GM23338 (cell line): ENCODE data around the gene DPEP2NB. TPM values are rescaled to one million over a fixed set of nuclear protein-coding genes. Genes with fewer than 3 reads are reported as not detected.

Experiments
- ATAC-seq: fragments of 200-7000 bp; cut with Tn5 transposase; 3 replicates; pipeline ENCODE4 v1.9.1; 2020
- DNase-seq: peaks from one replicate; pipeline ENCODE4 v3.0.0-alpha.2; 2015; ENCODE audit warnings: low spot score
- H2AFZ ChIP-seq: fragments of 200-600 bp; sonication (generic); 2 replicates; pipeline ENCODE4 v1.8.0; 2016; ENCODE audit warnings: antibody characterized with exemption, mild to moderate bottlenecking, moderate library complexity
- H3F3A ChIP-seq: fragments of 200-600 bp; sonication (generic); replicated peaks from 2 replicates; pipeline ENCODE4 v1.8.0; 2017; ENCODE audit warnings: antibody characterized with exemption, mixed run types, low read depth
- H3K27ac ChIP-seq: fragments of 200-600 bp; sonication (generic); 2 replicates; pipeline ENCODE4 v1.6.1; 2016; ENCODE audit warnings: low read depth
- H3K27me3 ChIP-seq: fragments of 200-600 bp; sonication (generic); 2 replicates; pipeline ENCODE4 v1.8.0; 2016; ENCODE audit warnings: mild to moderate bottlenecking, mixed run types, moderate library complexity; ENCODE audit not compliant: insufficient read depth
- H3K36me3 ChIP-seq: fragments of 200-600 bp; sonication (generic); 2 replicates; pipeline ENCODE4 v1.8.0; 2016; ENCODE audit warnings: mild to moderate bottlenecking; ENCODE audit not compliant: insufficient read depth
- H3K4me1 ChIP-seq: fragments of 200-600 bp; sonication (generic); 2 replicates; pipeline ENCODE4 v1.8.0; 2016; ENCODE audit warnings: mild to moderate bottlenecking, moderate library complexity; ENCODE audit not compliant: insufficient read depth
- H3K4me2 ChIP-seq: fragments of 200-600 bp; sonication (generic); 2 replicates; pipeline ENCODE4 v1.7.1; 2017; ENCODE audit warnings: mixed run types
- H3K4me3 ChIP-seq: fragments of 200-600 bp; sonication (generic); 2 replicates; pipeline ENCODE4 v1.6.1; 2016; ENCODE audit warnings: mixed run types
- H3K79me2 ChIP-seq: fragments of 200-600 bp; sonication (generic); replicated peaks from 2 replicates; pipeline ENCODE4 v1.8.0; 2017; ENCODE audit warnings: mild to moderate bottlenecking; ENCODE audit not compliant: insufficient read depth
- H3K9me2 ChIP-seq: fragments of 200-600 bp; sonication (generic); 2 replicates; pipeline ENCODE4 v1.8.0; 2017; ENCODE audit not compliant: insufficient read depth
- H4K20me1 ChIP-seq: fragments of 200-600 bp; sonication (generic); replicated peaks from 2 replicates; pipeline ENCODE4 v1.8.0; 2017; ENCODE audit warnings: mild to moderate bottlenecking; ENCODE audit not compliant: insufficient read depth
- H3K27ac Mint-ChIP-seq: 2 replicates; pipeline ENCODE4 v1.8.0; 2020; ENCODE audit warnings: inconsistent platforms, mild to moderate bottlenecking, moderate library complexity, mixed read lengths
- H3K27me3 Mint-ChIP-seq: 3 replicates; pipeline ENCODE4 v1.8.0; 2022; ENCODE audit warnings: low read depth, mild to moderate bottlenecking, moderate library complexity, mixed read lengths, inconsistent platforms; ENCODE audit not compliant: insufficient read depth, poor library complexity
- H3K36me3 Mint-ChIP-seq: 3 replicates; pipeline ENCODE4 v1.8.0; 2021; ENCODE audit warnings: low read depth, mild to moderate bottlenecking, inconsistent platforms, moderate library complexity, mixed read lengths
- H3K4me1 Mint-ChIP-seq: 3 replicates; pipeline ENCODE4 v1.8.0; 2020; ENCODE audit warnings: mild to moderate bottlenecking, inconsistent platforms, mixed read lengths
- H3K4me3 Mint-ChIP-seq: 3 replicates; pipeline ENCODE4 v1.8.0; 2021; ENCODE audit warnings: moderate library complexity, mild to moderate bottlenecking, inconsistent platforms, mixed read lengths
- H3K9me3 Mint-ChIP-seq: 3 replicates; pipeline ENCODE4 v1.8.0; 2020; ENCODE audit warnings: moderate library complexity, mild to moderate bottlenecking, inconsistent platforms, mixed read lengths
- CREB1 ChIP-seq: fragments of 250-450 bp; sonication (Bioruptor Pico); IDR thresholded peaks from 2 replicates; pipeline ENCODE4 v1.5.0; 2020; ENCODE audit warnings: low read depth, mild to moderate bottlenecking, moderate library complexity
- CTCF ChIP-seq, 2 experiments: fragments of 200-600 bp in 1 of 2; sonication (generic) in 1 of 2; conservative IDR thresholded peaks; 2 replicates each; pipeline versions ENCODE4 v1.5.1 to v1.6.1; 2016 to 2017; ENCODE audit warnings: antibody characterized with exemption in 2 of 2, low read depth in 2 of 2, mild to moderate bottlenecking in 2 of 2, moderate library complexity in 1 of 2
- ETS1 ChIP-seq: IDR thresholded peaks from 2 replicates; pipeline ENCODE4 v1.6.1; 2016; ENCODE audit warnings: antibody characterized with exemption
- EZH2 ChIP-seq: fragments of 200-600 bp; sonication (generic); IDR thresholded peaks from one replicate; pipeline ENCODE4 v1.8.0; 2017; ENCODE audit warnings: antibody characterized with exemption, mild to moderate bottlenecking, low read depth; ENCODE audit not compliant: unreplicated experiment
- EZH2phosphoT487 ChIP-seq: fragments of 200-600 bp; sonication (generic); IDR thresholded peaks from one replicate; pipeline ENCODE4 v1.8.1; 2018; ENCODE audit warnings: antibody characterized with exemption; ENCODE audit not compliant: unreplicated experiment
- JUNB ChIP-seq: IDR thresholded peaks from one replicate; pipeline ENCODE4 v1.6.1; 2016; ENCODE audit warnings: antibody characterized with exemption; ENCODE audit not compliant: unreplicated experiment
- NANOG ChIP-seq: IDR thresholded peaks from 2 replicates; pipeline ENCODE4 v1.6.1; 2016; ENCODE audit warnings: antibody characterized with exemption, borderline replicate concordance
- POLR2AphosphoS5 ChIP-seq: IDR thresholded peaks from 2 replicates; pipeline ENCODE4 v1.6.1; 2016; ENCODE audit warnings: antibody characterized with exemption, low read depth
- REST ChIP-seq: IDR thresholded peaks from one replicate; pipeline ENCODE4 v1.6.1; 2018; ENCODE audit warnings: antibody characterized with exemption; ENCODE audit not compliant: unreplicated experiment
- STAT1 ChIP-seq: IDR thresholded peaks from one replicate; pipeline ENCODE4 v1.6.1; 2016; ENCODE audit warnings: antibody characterized with exemption; ENCODE audit not compliant: unreplicated experiment
- ZNF114 ChIP-seq: fragments of 250-450 bp; sonication (Bioruptor Pico); IDR thresholded peaks from 2 replicates; pipeline ENCODE4 v1.5.0; 2020; ENCODE audit warnings: mild to moderate bottlenecking, moderate library complexity
- ZNF331 ChIP-seq: fragments of 250-450 bp; sonication (Bioruptor Pico); IDR thresholded peaks from 2 replicates; pipeline ENCODE4 v1.5.0; 2020; ENCODE audit warnings: low read depth, mild to moderate bottlenecking, moderate library complexity
- ZNF462 ChIP-seq: fragments of 250-450 bp; sonication (Bioruptor Pico); IDR thresholded peaks from 2 replicates; pipeline ENCODE4 v1.5.0; 2020; ENCODE audit warnings: mild to moderate bottlenecking, moderate library complexity
- polyA plus RNA-seq: library from polyadenylated mRNA; unstranded; fragments of >200 nt; fragmentation: Nextera tagmentation; extraction: Ambion mirVana; gene quantifications from 2 replicates; pipeline ENCODE4 v1.2.1, GENCODE V29; 2016
- total RNA-seq: library from RNA; depleted of rRNA; stranded (reverse); fragments of >200 nt; shearing (Covaris generic); gene quantifications from 2 replicates; pipeline ENCODE4 v1.2.3, GENCODE V29; 2014

The DPEP2NB gene
- total and polyA plus RNA-seq, 2 experiments from 2014 or later = not detected

GRCh38 chr16:67982011-67982696 is 33.6 kb downstream of the DPEP2NB start:
- no peaks in the 10 kb centered on the region for H3K36me3 Mint-ChIP-seq
- no peak overlapping the region for H2AFZ ChIP-seq
- no peaks in the 10 kb centered on the region for H3K36me3 ChIP-seq
- DNase-seq (no peak), ATAC-seq (no peak)
- no peak overlapping the region for H3K27ac Mint-ChIP-seq
- H3K79me2 ChIP-seq = no peaks in the 10 kb centered on the region
- H3K4me3 Mint-ChIP-seq = no peak overlapping the region
- H3K9me3 Mint-ChIP-seq = peaks cover 8% of the 10 kb centered on the region
- peaks cover 8% of the 10 kb centered on the region; the same call in 2 of the 3 replicates for H3K4me1 Mint-ChIP-seq
- no peak overlapping the region for H3K27ac ChIP-seq
- H3F3A ChIP-seq = no peaks in the 10 kb centered on the region
- H3K4me3 ChIP-seq = no peak overlapping the region
- H3K27me3 ChIP-seq = no peaks in the 10 kb centered on the region
- H3K4me2 ChIP-seq = no peak overlapping the region
- no peaks in the 10 kb centered on the region for H3K4me1 ChIP-seq
- no peaks in the 10 kb centered on the region for H4K20me1 ChIP-seq
- TF ChIP-seq JUNB = no peak
- TF ChIP-seq CTCF (conservative IDR thresholded peaks at IDR 0.05; ENCODE audit: low read depth in 2 of 2) = no peak
- no peak for TF ChIP-seq EZH2
- no peak for TF ChIP-seq EZH2phosphoT487
- TF ChIP-seq CREB1 (CRISPR knock-in tag) = no peak
- TF ChIP-seq STAT1 = no peak
- no peak for TF ChIP-seq REST
- no peak for TF ChIP-seq ZNF331 (CRISPR knock-in tag)
- no peak for TF ChIP-seq ZNF114
- no peak for TF ChIP-seq ZNF462 (CRISPR knock-in tag)
- TF ChIP-seq NANOG = no peak
- TF ChIP-seq ETS1 = no peak
- no peak for TF ChIP-seq POLR2AphosphoS5
- H3K9me2 ChIP-seq = no peaks in the 10 kb centered on the region
- peaks cover 16% of the 10 kb centered on the region for H3K27me3 Mint-ChIP-seq
